MM.1S (cell line): ENCODE measurements around the gene CCDC102A.

Experiments
- CTCF ChIP-seq: fragments of 300-600 bp; sonication (generic); IDR thresholded peaks from 2 replicates; pipeline ENCODE4 v1.5.1; 2016; ENCODE audit warnings: antibody characterized with exemption, low read length, mixed read lengths
- EZH2 ChIP-seq: fragments of 300-600 bp; sonication (generic); optimal IDR thresholded peaks from 2 replicates; pipeline ENCODE3; 2017; ENCODE audit warnings: low read depth, mild to moderate bottlenecking, antibody characterized with exemption, low read length, mixed read lengths

GRCh38 chr16:57489229-57489628 lies 47.1 kb downstream of the CCDC102A start:
- TF ChIP-seq CTCF (no peak), EZH2 (no peak)
